GM13977 (cell line): Measurements from ENCODE around the gene DLGAP4.

Experiments used
- DNase-seq: peaks from one replicate; pipeline ENCODE4 v3.0.0; 2012; ENCODE audit warnings: low spot score
- in situ Hi-C: fragments of 300-500 bp; cut with MboI; formaldehyde crosslinking; loops from one replicate; pipeline ENCODE4 v1.12.0; 2022; ENCODE audit warnings: low sequenced_read_pairs, low pct_unique_long_range_greater_than_20kb, mixed read lengths, inconsistent platforms; ENCODE audit not compliant: unreplicated experiment
- TF ChIP-seq, protein P1 (sequence below): IDR thresholded peaks from 2 replicates; pipeline ENCODE4 v1.5.1; 2012; ENCODE audit warnings: mild to moderate bottlenecking, control low read depth; ENCODE audit not compliant: insufficient read depth; ENCODE audit errors: extremely low read depth, missing control alignments

Gene DLGAP4

DNA sequence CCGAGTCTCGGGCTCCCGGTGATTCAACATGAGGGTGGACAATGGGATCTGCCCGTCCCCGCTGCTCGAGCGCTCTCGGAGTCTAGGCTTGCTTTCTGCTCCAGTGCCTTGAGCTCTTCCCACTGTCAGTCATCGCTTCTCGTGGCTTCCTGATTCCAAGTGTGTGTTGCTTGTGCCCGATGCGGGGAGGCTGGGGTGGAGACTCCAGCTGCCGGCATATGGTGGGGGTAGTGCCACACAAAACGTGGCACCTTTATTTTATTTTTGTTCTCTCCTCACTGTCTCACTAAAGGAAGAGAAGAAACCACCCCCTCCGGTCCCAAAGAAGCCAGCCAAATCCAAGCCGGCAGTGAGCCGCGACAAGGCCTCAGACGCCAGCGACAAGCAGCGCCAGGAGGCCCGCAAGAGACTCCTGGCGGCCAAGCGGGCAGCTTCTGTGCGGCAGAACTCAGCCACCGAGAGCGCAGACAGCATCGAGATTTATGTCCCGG is 220.4 kb downstream of the DLGAP4 start:
- DNase-seq: no peak
- TF ChIP-seq, protein P1, sequence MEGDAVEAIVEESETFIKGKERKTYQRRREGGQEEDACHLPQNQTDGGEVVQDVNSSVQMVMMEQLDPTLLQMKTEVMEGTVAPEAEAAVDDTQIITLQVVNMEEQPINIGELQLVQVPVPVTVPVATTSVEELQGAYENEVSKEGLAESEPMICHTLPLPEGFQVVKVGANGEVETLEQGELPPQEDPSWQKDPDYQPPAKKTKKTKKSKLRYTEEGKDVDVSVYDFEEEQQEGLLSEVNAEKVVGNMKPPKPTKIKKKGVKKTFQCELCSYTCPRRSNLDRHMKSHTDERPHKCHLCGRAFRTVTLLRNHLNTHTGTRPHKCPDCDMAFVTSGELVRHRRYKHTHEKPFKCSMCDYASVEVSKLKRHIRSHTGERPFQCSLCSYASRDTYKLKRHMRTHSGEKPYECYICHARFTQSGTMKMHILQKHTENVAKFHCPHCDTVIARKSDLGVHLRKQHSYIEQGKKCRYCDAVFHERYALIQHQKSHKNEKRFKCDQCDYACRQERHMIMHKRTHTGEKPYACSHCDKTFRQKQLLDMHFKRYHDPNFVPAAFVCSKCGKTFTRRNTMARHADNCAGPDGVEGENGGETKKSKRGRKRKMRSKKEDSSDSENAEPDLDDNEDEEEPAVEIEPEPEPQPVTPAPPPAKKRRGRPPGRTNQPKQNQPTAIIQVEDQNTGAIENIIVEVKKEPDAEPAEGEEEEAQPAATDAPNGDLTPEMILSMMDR: no peak
- in situ Hi-C loops: no loop called here

DNA sequence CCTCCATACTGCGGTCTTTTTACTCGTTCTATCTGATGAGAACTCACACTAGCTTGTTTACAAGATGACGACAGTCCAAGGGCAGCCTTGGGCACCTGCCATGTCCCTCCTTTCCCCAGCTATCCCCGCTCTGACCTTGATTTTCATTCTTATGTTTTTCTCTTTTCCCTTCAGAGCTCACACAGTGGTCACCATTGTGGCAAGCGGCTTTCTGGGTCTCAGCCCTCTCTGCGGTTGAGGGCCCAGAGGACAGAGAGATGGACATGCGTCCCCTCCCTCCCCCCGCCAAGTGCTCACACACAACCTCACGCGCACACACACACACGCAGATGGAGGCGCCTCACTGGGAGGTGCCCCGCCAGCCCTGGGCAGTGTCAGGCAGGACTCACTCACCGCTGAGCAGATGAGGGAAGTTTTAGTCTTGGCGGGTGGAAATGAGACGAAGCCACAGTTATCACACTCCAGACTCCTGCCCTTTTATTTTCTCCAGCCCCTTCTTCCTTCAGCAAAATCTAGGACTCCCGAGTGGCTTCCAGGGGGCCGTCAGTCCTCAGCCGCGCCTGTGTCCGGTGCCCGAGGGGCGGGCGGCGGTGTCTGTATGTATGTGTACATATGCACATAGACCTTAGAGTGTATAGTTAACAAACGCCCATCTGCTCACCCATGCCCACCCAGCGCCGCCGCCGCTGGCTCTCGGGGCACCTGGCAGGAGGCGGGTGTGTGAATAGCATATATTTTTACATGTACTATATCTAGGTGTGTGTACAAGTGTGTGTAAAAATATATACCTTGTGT is 221.4 kb downstream of the DLGAP4 start:
- DNase-seq: no peak
- TF ChIP-seq, protein P1: no peak
- in situ Hi-C loops: no loop called here

DNA sequence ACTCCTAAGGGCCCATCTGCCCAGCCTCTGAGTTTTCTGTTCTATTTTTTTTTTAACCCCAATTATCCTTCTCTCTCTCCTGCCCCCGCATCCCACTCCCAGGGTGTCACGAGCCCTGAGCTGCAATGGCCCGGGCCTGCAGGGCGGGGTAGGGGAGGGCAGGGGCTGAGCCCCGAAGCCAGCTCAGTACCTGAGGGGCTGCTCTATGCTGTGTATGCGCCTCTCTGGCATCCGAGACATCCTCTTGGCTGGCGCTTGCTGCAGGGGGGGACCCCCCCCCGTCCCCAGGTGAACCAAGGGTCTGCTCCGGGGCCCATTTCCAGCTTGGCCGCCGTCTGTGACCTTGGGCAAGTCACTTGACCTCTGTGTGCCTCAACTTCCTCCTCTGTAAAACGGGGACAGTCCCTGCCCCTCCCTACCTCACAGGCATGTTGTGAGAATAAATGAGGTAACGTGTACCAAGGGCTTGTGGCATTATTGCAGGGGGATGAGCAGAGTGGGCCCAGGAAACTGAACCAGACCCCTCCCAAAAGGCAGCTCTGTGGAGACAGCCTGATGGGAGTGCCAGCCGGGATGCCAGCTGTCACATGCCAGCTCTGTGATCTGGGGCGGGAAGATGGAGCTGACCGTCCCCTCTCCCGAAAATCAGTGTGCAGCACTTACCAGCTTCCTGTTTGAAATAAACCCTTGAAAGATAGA is 222.2 kb downstream of the DLGAP4 start:
- DNase-seq: no peak
- TF ChIP-seq, protein P1: no peak
- in situ Hi-C loops: no loop called here

DNA sequence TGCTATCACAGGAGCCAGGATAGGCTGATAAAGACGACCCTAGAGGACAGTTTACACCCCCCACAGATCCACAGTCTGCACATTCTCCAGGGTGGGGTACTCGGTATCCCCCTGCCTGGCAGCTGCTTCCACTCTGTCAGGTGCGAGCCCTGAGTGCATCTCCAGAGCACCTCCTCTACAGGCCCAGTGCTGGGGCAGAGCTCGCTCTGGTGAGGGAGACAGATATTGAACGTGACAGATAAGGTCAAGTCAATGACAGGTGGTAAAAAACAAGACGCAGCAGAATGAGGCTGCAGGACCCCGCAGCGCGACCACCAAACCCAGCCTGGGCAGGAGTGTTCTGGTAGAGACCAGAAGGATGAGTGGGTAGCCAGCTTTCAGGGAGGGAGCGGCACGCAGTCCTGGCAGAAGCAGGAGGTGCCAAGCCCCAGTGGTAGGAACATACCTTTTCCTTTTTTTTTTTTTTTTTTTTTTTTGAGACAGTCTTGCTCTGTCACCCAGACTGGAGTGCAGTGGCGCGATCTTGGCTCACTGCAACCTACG is 222.8 kb downstream of the DLGAP4 start:
- in situ Hi-C loops: no loop called here
- DNase-seq: no peak
- TF ChIP-seq, protein P1: no peak

DNA sequence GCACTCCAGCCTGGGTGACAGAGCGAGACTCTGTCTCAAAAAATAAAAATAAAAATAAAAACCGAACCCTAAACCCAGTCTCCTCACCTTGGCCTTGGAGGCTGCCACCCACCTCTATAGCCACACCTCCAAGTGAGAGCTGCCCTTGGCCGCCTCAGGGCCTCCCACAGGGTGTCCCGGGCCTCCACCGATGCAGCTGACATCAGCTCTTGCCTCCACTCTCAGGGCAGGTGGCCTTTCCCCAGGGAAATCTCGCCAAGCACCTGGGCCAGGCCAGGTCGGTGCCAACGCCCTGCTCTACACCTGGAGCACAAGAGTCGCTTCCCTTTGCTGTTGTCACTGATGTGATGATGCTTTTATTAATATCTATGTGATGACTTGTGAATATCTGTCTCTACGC is 226.2 kb downstream of the DLGAP4 start:
- no peak for DNase-seq
- in situ Hi-C loops: no loop called here
- TF ChIP-seq, protein P1: no peak

DNA sequence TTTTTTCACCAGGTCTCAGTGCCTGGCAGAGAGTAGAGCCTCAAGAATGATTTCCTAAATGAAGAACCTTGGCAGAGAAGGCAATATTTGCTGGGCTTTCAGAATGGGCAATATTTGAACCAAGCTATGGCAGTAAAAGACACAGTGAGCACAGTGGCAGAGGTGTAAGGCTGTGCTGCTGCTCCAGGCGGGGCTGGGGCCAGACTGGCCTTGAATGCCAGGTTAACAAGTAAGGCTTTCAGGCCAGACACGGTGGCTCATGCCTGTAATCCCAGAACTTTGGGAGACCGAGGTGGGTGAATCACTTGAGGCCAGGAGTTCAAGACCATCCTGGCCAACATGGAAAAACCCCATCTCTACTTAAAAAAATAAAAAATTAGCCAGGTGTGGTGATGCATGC is 226.7 kb downstream of the DLGAP4 start:
- DNase-seq: no peak
- TF ChIP-seq, protein P1: no peak
- in situ Hi-C loops: no loop called here
